Subcutaneous abdominal adipose tissue (tissue), 5 donors: ENCODE data around the gene RPS10.
"Not testable (repeated sequence)": the region's sequence is repeated elsewhere in the genome, so short reads cannot be mapped to it uniquely, and the experiment has no call there.

ENCODE experiments used
- H3K27ac ChIP-seq: one replicate; pipeline ENCODE4 v1.7.0; 2013; ENCODE audit warnings: low read depth, mild to moderate bottlenecking, inconsistent platforms, low read length, moderate library complexity
- H3K27me3 ChIP-seq, 5 donors: one replicate each; pipeline ENCODE4 v1.7.0; 2013; ENCODE audit warnings: low read length in 5 of 5, inconsistent platforms in 1 of 5; ENCODE audit not compliant: control insufficient read depth in 5 of 5, insufficient read depth in 4 of 5
- H3K36me3 ChIP-seq, 5 donors: one replicate each; pipeline ENCODE4 v1.7.0; 2013; ENCODE audit warnings: low read length in 5 of 5; ENCODE audit not compliant: control insufficient read depth in 5 of 5, insufficient read depth in 5 of 5
- H3K4me1 ChIP-seq, 5 donors: one replicate each; pipeline ENCODE4 v1.7.0; 2013; ENCODE audit warnings: low read length in 5 of 5, mild to moderate bottlenecking in 3 of 5, moderate library complexity in 1 of 5; ENCODE audit not compliant: control insufficient read depth in 5 of 5, insufficient read depth in 5 of 5
- H3K4me3 ChIP-seq, 5 donors: one replicate each; pipeline ENCODE4 v1.7.0; 2013; ENCODE audit warnings: low read length in 5 of 5, low read depth in 1 of 5
- H3K9ac ChIP-seq, 5 donors: one replicate each; pipeline ENCODE4 v1.7.0; 2013; ENCODE audit warnings: low read length in 5 of 5, mild to moderate bottlenecking in 4 of 5, moderate library complexity in 3 of 5
- H3K9me3 ChIP-seq, 5 donors: one replicate each; pipeline ENCODE4 v1.7.0; 2013; ENCODE audit warnings: low read length in 5 of 5; ENCODE audit not compliant: control insufficient read depth in 5 of 5
- donor health status: healthy.
- donor health status: healthy.
- donor health status: healthy.
- donor health status: healthy.
- donor health status: healthy.

Gene RPS10

DNA sequence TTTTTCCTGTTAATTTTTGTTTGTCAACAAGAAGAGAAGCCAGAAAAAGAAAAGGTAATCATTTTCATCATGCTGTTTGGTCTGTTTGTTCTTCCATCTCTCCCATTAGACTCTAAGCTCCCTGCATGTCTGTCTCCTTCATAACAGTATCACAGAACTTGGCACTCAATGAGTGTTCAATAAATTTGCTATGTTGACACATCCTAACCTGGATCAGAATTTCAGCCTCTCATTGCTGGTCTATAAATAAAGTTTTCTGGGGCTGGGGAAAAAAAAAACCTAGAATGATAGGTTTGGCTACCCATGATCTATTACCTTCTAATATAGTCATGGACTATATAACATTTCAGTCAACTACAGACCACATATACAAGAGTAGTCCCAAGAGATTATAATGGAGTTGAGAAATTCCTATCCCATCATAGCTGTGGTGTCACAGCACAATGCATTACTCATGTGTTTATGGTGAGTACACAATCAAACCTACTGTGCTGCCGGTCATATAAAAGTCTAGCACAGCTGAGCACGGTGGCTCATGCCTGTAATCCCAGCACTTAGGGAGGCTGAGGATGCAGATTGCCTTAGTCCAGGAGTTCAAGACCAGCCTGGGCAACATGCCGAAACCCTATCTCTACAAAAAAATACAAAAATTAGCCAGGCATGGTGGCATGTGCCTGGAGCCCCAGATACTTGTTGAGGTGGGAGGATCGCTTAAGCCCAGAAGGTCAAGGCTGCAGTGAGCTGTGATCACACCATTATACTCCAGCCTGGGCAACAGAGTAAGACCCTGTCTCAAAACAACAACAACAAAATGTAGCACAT, 39.3 kb downstream of the RPS10 start:
- Histone ChIP-seq H3K9ac (no peak overlapping the region), H3K4me3 (no peak overlapping the region), H3K9me3 (no peaks in the 10 kb centered on the region), H3K27ac (no peak overlapping the region), H3K27me3 (no peaks in the 10 kb centered on the region), H3K4me1 (peaks cover 6 to 45% (median 36%) of the 10 kb centered on the region in 5 donors), H3K36me3 (no peaks in the 10 kb centered on the region)

DNA sequence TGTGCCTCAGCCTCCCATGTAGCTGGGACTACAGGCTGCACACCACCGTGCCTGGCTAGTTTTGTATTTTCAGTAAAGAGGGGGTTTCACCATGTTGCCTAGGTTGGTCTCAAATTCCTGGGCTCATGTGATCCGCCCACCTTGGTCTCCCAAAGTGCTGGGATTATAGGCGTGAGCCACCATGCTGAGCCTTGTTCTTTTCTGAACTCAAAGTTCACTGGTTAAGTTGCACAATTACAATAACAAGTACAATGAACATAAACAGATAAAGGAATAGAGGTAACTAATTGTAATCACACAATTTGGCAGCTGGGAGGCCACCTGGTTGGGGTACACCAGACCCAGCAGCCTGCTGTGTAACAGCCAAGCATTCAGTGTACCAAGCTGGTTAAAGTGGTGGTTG, 40.1 kb downstream of the RPS10 start:
- H3K27ac ChIP-seq: no peak overlapping the region
- no peaks in the 10 kb centered on the region for H3K36me3 ChIP-seq
- H3K4me1 ChIP-seq: peaks cover 6 to 38% (median 28%) of the 10 kb centered on the region in 5 donors
- no peaks in the 10 kb centered on the region for H3K27me3 ChIP-seq
- no peak overlapping the region for H3K9ac ChIP-seq
- H3K4me3 ChIP-seq: no peak overlapping the region
- H3K9me3 ChIP-seq: no peaks in the 10 kb centered on the region

DNA sequence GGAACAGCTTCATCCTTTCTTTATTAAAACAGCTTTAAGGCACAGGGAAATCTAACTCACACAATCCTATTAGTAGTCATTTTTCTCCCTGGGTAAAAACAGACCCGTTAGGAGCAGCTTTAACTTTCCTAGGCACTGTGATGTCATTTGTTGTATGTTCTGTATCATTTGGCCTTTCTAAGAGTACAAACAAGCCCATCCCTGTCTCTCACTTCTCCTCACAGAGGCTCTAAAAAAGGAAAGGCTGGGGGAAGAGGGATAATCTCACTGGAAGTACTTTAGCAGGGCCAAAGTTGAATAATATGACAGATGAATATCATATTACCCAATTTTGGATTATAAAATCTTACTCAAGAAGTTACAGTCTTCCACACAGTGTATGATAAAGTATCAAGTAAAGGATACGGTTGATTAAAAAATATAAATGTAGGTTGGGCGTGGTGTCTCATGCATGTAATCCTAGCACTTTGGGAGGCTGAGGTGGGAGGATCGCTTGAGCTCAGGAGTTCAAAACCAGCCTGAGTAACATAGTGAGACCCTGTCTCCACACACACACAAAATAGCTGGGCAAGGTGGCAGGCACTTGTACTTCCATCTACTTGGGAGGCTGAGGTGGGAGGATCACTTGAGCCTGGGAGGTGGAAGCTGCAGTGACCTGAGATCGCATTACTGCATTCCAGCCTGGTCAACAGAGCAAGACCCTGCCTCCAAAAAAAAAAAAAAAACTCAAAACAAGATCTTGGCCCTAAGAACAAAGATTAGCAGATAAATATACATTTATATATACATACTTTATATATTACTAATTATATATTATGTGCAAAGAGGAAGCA, 41.3 kb downstream of the RPS10 start:
- Histone ChIP-seq H3K9me3 (no peaks in the 10 kb centered on the region), H3K27me3 (no peaks in the 10 kb centered on the region), H3K27ac (peak overlapping the region; percentile 69), H3K9ac (peak overlapping the region in 2 of 5 donors; percentile 30 to 58), H3K4me3 (no peak overlapping the region), H3K4me1 (peaks cover 6 to 34% (median 24%) of the 10 kb centered on the region in 5 donors), H3K36me3 (no peaks in the 10 kb centered on the region)

DNA sequence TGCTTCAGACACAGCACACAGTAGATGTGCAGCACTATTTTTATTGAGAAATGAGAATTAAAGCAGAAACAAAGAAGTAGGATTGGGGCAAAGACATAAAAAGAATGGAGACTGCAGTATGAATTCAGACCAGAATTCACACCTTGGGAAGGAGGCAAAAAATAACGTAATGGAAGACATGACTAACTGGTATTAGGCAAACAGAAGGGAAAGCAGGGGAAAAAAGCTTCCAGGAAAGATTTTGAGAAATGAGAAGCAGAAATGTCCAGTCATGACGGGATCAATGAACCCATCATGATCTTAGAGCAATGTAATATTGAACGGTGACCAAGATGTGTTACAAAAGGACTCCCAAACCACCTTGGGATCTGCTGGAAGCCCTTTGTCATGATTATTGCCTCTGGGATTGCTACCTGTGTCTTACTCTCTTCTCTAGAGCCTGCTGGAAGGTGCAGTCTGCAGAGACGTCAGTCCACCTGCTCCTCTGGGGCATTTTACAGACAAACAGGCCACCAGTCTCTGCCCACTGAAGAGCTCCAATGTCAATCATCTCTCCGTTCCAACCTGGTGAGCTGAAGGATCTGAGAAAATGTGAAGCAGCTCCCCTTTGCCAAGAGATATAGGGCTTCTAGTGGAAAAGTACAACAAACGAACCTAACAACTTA, 42.1 kb downstream of the RPS10 start:
- Histone ChIP-seq H3K36me3 (no peaks in the 10 kb centered on the region), H3K27me3 (no peaks in the 10 kb centered on the region), H3K27ac (peak overlapping the region; percentile 69), H3K4me3 (no peak overlapping the region), H3K9ac (peak overlapping the region in 2 of 5 donors; percentile 30 to 58), H3K4me1 (peaks cover 6 to 32% (median 22%) of the 10 kb centered on the region in 5 donors), H3K9me3 (no peaks in the 10 kb centered on the region)

- Histone ChIP-seq H3K9me3 (no peaks in the 10 kb centered on the region), H3K9ac (peak overlapping the region in 1 of 5 donors; percentile 48), H3K27ac (peak overlapping the region; percentile 69), H3K27me3 (no peaks in the 10 kb centered on the region), H3K36me3 (no peaks in the 10 kb centered on the region), H3K4me3 (no peak overlapping the region), H3K4me1 (peaks cover 6 to 26% (median 17%) of the 10 kb centered on the region in 5 donors)
Measured at GRCh38 chr6:34383161-34383631, 42.7 kb downstream of the RPS10 start.

DNA sequence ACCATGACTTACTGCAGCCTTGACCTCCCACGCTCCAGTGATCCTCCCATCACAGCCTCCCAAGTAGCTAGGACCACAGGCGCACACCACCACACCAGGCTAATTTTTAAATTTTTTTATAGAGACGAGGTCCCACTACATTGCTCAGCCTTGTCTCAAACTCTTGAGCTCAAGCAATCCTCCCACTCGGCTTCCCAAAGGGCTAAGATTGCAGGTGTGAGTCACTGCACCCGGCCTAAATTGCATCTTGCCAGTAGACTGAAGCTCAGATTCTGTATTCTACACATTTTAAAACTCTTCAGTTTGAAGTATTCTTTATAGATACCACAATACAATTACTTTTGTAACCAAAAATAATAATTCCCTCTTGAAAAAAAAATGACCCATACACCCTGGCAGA, 44.8 kb downstream of the RPS10 start:
- Histone ChIP-seq H3K4me3 (no peak overlapping the region), H3K27ac (no peak overlapping the region), H3K9me3 (no peaks in the 10 kb centered on the region), H3K36me3 (no peaks in the 10 kb centered on the region), H3K27me3 (no peaks in the 10 kb centered on the region), H3K9ac (no peak overlapping the region), H3K4me1 (peaks cover 6 to 19% (median 17%) of the 10 kb centered on the region in 5 donors)

DNA sequence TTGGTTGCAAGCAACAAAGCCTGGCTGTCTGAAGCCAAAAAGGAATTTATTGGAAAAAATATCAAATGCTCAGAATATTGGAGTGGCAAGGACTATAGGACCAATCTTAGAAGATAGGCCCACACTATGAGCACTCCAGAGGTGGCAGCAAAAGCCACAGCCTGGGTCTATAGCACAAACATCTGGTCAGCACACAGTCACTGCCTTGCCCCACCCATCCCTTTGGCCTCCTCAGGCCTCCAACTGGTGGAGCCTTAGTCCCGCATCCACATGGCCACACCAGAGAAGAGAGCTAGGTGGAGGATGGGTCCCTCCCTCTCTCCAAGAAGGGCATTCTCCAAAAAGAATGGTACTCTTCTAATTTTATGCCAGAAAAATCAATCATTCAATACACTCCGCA, 47.4 kb downstream of the RPS10 start:
- H3K4me3 ChIP-seq: no peak overlapping the region
- H3K36me3 ChIP-seq: no peaks in the 10 kb centered on the region
- no peak overlapping the region for H3K9ac ChIP-seq
- H3K27me3 ChIP-seq: no peaks in the 10 kb centered on the region
- H3K27ac ChIP-seq: no peak overlapping the region
- H3K9me3 ChIP-seq: no peaks in the 10 kb centered on the region
- peaks cover 0 to 14% (median 7%) of the 10 kb centered on the region in 5 donors for H3K4me1 ChIP-seq

GRCh38 chr6:34377984-34378383, 47.9 kb downstream of the RPS10 start:
- Histone ChIP-seq H3K27me3 (no peaks in the 10 kb centered on the region), H3K27ac (no peak overlapping the region), H3K9me3 (no peaks in the 10 kb centered on the region), H3K36me3 (no peaks in the 10 kb centered on the region), H3K9ac (no peak overlapping the region), H3K4me1 (peaks cover 0 to 12% (median 6%) of the 10 kb centered on the region in 5 donors), H3K4me3 (no peak overlapping the region)

DNA sequence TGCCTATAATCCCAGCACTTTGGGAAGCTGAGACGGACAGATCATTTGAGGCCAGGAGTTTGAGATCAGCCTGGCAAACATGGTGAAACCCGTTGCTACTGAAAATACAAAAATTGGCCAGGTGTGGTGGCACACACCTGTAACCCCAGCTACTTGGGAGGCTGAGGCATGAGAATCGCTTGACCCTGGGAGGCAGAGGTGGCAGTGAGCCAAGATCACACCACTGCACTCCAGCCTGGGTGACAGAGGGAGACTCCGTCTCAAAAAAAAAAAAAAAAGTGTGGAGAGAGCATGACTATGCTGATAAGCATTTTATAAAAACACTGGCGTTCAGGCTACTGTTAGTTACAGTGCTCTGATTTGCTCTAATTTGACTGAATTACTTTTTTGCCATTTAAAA, 48.3 kb downstream of the RPS10 start:
- not testable (repeated sequence) for H3K9ac ChIP-seq, H3K4me3 ChIP-seq, H3K27ac ChIP-seq, H3K9me3 ChIP-seq, H3K27me3 ChIP-seq, H3K36me3 ChIP-seq
- H3K4me1 ChIP-seq: peaks cover 0 to 12% (median 6%) of the 10 kb centered on the region in 5 donors
